CD14-positive monocyte (primary cell): ENCODE results near the gene EGR1. TPM values are rescaled to one million over a fixed set of nuclear protein-coding genes. Genes with fewer than 3 reads are reported as not detected.

Experiments
- DNase-seq, 3 donors: peaks; one replicate each; pipeline ENCODE4 v3.0.0-alpha.2; 2011 to 2022
- H2AFZ ChIP-seq: 2 replicates; pipeline ENCODE4 v1.6.0; 2012; ENCODE audit warnings: mild to moderate bottlenecking, low read depth, low read length, inconsistent platforms; ENCODE audit not compliant: insufficient read depth, poor library complexity, severe bottlenecking
- H3K27ac ChIP-seq, 2 donors: 1 replicate in 1 of 2; 2 replicates in 1 of 2; pipeline ENCODE4 v1.5.1; 2012 to 2013; ENCODE audit warnings: low read length in 2 of 2, control low read depth in 1 of 2, inconsistent platforms in 1 of 2, low read depth in 1 of 2, mild to moderate bottlenecking in 1 of 2
- H3K27me3 ChIP-seq, 2 donors: one replicate each; pipeline versions ENCODE4 v1.6.0 to v1.6.1; 2011 to 2013; ENCODE audit warnings: low read length in 2 of 2; ENCODE audit not compliant: control insufficient read depth in 2 of 2, insufficient read depth in 2 of 2
- H3K36me3 ChIP-seq, 2 donors: replicated peaks in 1 of 2; 1 replicate in 1 of 2; 2 replicates in 1 of 2; pipeline versions ENCODE4 v1.5.1 to v1.6.1; 2012 to 2013; ENCODE audit warnings: low read length in 2 of 2, control low read depth in 1 of 2, inconsistent platforms in 1 of 2, mild to moderate bottlenecking in 1 of 2; ENCODE audit not compliant: insufficient read depth in 2 of 2, control insufficient read depth in 1 of 2
- H3K4me1 ChIP-seq, 2 donors: 1 replicate in 1 of 2; 2 replicates in 1 of 2; pipeline versions ENCODE4 v1.5.1 to v1.6.1; 2012 to 2013; ENCODE audit warnings: low read length in 2 of 2, control low read depth in 1 of 2, inconsistent platforms in 1 of 2, mild to moderate bottlenecking in 1 of 2, moderate library complexity in 1 of 2; ENCODE audit not compliant: insufficient read depth in 2 of 2, control insufficient read depth in 1 of 2
- H3K4me2 ChIP-seq: replicated peaks from 2 replicates; pipeline ENCODE3; 2012; ENCODE audit warnings: low read length, moderate library complexity, mild to moderate bottlenecking; ENCODE audit not compliant: poor library complexity, severe bottlenecking; ENCODE audit errors: extremely low read depth
- H3K4me3 ChIP-seq, 3 experiments: fragments of 200-600 bp in 1 of 3; sonication (generic) in 1 of 3; replicated peaks in 1 of 3; 1 replicate in 2 of 3; 2 replicates in 1 of 3; pipeline ENCODE4 v1.5.1; 2011 to 2013; ENCODE audit warnings: low read length in 3 of 3, mild to moderate bottlenecking in 3 of 3, control low read depth in 2 of 3, low read depth in 2 of 3, inconsistent platforms in 1 of 3, moderate library complexity in 1 of 3
- H3K79me2 ChIP-seq: 2 replicates; pipeline ENCODE4 v1.6.0; 2012; ENCODE audit warnings: mild to moderate bottlenecking, control low read depth, inconsistent platforms, low read length, moderate library complexity; ENCODE audit not compliant: insufficient read depth
- H3K9ac ChIP-seq: 2 replicates; pipeline ENCODE4 v1.6.0; 2017; ENCODE audit warnings: low read length, mild to moderate bottlenecking; ENCODE audit not compliant: insufficient read depth, poor library complexity, severe bottlenecking
- H3K9me3 ChIP-seq, 2 donors: replicated peaks in 1 of 2; 1 replicate in 1 of 2; 2 replicates in 1 of 2; pipeline versions ENCODE4 v1.5.1 to v1.6.1; 2012 to 2013; ENCODE audit warnings: low read length in 2 of 2, control low read depth in 1 of 2; ENCODE audit not compliant: control insufficient read depth in 1 of 2, insufficient read depth in 1 of 2
- H4K20me1 ChIP-seq: 2 replicates; pipeline ENCODE4 v1.6.0; 2012; ENCODE audit warnings: mild to moderate bottlenecking, low read length, control low read depth, moderate library complexity; ENCODE audit not compliant: insufficient read depth
- H3K27ac Mint-ChIP-seq, 7 donors: one replicate each; pipeline ENCODE4 v1.8.0; 2020; ENCODE audit warnings: mild to moderate bottlenecking in 7 of 7, mixed read lengths in 7 of 7, moderate library complexity in 6 of 7, inconsistent platforms in 2 of 7
- H3K27me3 Mint-ChIP-seq, 3 donors: one replicate each; pipeline ENCODE4 v1.8.0; 2021 to 2022; ENCODE audit warnings: low read depth in 3 of 3, mild to moderate bottlenecking in 3 of 3, mixed read lengths in 3 of 3, moderate library complexity in 3 of 3, inconsistent platforms in 1 of 3
- H3K36me3 Mint-ChIP-seq, 2 donors: one replicate each; pipeline ENCODE4 v1.8.0; 2020; ENCODE audit warnings: mixed read lengths in 2 of 2, inconsistent platforms in 1 of 2, mild to moderate bottlenecking in 1 of 2
- H3K4me1 Mint-ChIP-seq: one replicate; pipeline ENCODE4 v1.8.0; 2020; ENCODE audit warnings: mild to moderate bottlenecking, mixed read lengths
- H3K4me3 Mint-ChIP-seq, 2 donors: one replicate each; pipeline ENCODE4 v1.8.0; 2020; ENCODE audit warnings: mild to moderate bottlenecking in 2 of 2, mixed read lengths in 2 of 2, moderate library complexity in 1 of 2
- H3K9me3 Mint-ChIP-seq, 7 donors: one replicate each; pipeline ENCODE4 v1.8.0; 2020 to 2022; ENCODE audit warnings: mixed read lengths in 7 of 7, mild to moderate bottlenecking in 6 of 7, moderate library complexity in 6 of 7, inconsistent platforms in 2 of 7
- WGBS: methylation state at CpG from one replicate; pipeline ENCODE4 v1.1.5; 2013; ENCODE audit warnings: missing lambda C conversion rate; ENCODE audit not compliant: insufficient coverage; 5-methylcytosine and 5-hydroxymethylcytosine counted together
- intact Hi-C, 2 donors: fragments of 100-400 bp; cut with micrococcal nuclease; formaldehyde crosslinking; loops; one replicate each; pipeline versions ENCODE4 v1.15.0 to v1.15.1; 2023
- polyA plus RNA-seq, 3 donors: library from polyadenylated mRNA; depleted of rRNA in 1 of 3; unstranded in 2 of 3; stranded (reverse) in 1 of 3; fragments of 300-500 nt in 2 of 3; fragments of >200 nt in 1 of 3; fragmentation: Illumina TruSeq in 2 of 3; gene quantifications; 1 replicate in 2 of 3; 2 replicates in 1 of 3; pipeline ENCODE4 v1.2.3, GENCODE V29; 2012 to 2021
- TF ChIP-seq, protein P1 (sequence below): fragments of 200-600 bp; IDR thresholded peaks from one replicate; pipeline ENCODE4 v1.8.0; 2022; ENCODE audit warnings: antibody characterized with exemption, mild to moderate bottlenecking

Gene EGR1
- polyA plus RNA-seq, 3 donors: 8.4 to 105 (median 16.9) TPM

DNA sequence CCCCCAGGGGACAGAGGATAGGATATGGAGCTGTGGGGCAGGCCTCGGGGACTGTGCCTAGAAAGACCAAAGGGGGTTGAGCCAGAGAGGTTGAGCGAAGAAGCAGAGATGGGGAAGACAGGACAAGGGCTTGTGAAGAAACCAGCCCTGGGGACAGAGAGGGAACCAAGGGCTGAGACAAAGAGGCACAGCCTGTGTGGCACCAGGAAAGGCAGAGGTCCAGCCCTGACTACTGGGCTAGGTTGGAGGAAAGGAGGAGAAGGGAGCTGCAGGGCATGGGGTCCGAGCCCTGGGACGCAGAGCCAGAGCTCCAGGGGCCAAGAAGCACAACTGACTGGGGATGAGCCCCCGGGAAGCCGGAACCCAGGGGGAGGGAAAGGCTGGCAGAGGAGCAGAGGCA is 17.2 kb upstream of the EGR1 start:
- peaks cover 6% of the 10 kb centered on the region for H3K4me1 Mint-ChIP-seq
- Histone ChIP-seq H3K4me2 (no peak overlapping the region), H3K79me2 (no peaks in the 10 kb centered on the region), H3K4me1 (peaks cover 0 to 3% of the 10 kb centered on the region in 2 donors), H3K4me3 (no peak overlapping the region), H3K27me3 (no peaks in the 10 kb centered on the region), H3K27ac (no peak overlapping the region), H3K36me3 (no peaks in the 10 kb centered on the region), H3K9me3 (no peaks in the 10 kb centered on the region), H3K9ac (no peak overlapping the region), H2AFZ (no peak overlapping the region), H4K20me1 (no peaks in the 10 kb centered on the region)
- no peak overlapping the region for H3K4me3 Mint-ChIP-seq
- H3K27ac Mint-ChIP-seq: no peak overlapping the region
- DNase-seq: no peak
- no peaks in the 10 kb centered on the region for H3K36me3 Mint-ChIP-seq
- peaks cover 4 to 12% (median 9%) of the 10 kb centered on the region in 3 donors for H3K27me3 Mint-ChIP-seq
- intact Hi-C loops: no loop called here
- TF ChIP-seq, protein P1, sequence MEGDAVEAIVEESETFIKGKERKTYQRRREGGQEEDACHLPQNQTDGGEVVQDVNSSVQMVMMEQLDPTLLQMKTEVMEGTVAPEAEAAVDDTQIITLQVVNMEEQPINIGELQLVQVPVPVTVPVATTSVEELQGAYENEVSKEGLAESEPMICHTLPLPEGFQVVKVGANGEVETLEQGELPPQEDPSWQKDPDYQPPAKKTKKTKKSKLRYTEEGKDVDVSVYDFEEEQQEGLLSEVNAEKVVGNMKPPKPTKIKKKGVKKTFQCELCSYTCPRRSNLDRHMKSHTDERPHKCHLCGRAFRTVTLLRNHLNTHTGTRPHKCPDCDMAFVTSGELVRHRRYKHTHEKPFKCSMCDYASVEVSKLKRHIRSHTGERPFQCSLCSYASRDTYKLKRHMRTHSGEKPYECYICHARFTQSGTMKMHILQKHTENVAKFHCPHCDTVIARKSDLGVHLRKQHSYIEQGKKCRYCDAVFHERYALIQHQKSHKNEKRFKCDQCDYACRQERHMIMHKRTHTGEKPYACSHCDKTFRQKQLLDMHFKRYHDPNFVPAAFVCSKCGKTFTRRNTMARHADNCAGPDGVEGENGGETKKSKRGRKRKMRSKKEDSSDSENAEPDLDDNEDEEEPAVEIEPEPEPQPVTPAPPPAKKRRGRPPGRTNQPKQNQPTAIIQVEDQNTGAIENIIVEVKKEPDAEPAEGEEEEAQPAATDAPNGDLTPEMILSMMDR: no peak
- WGBS: 97% methylated on average over 6 of the region's 6 CpGs
- H3K9me3 Mint-ChIP-seq: no peaks in the 10 kb centered on the region

DNA sequence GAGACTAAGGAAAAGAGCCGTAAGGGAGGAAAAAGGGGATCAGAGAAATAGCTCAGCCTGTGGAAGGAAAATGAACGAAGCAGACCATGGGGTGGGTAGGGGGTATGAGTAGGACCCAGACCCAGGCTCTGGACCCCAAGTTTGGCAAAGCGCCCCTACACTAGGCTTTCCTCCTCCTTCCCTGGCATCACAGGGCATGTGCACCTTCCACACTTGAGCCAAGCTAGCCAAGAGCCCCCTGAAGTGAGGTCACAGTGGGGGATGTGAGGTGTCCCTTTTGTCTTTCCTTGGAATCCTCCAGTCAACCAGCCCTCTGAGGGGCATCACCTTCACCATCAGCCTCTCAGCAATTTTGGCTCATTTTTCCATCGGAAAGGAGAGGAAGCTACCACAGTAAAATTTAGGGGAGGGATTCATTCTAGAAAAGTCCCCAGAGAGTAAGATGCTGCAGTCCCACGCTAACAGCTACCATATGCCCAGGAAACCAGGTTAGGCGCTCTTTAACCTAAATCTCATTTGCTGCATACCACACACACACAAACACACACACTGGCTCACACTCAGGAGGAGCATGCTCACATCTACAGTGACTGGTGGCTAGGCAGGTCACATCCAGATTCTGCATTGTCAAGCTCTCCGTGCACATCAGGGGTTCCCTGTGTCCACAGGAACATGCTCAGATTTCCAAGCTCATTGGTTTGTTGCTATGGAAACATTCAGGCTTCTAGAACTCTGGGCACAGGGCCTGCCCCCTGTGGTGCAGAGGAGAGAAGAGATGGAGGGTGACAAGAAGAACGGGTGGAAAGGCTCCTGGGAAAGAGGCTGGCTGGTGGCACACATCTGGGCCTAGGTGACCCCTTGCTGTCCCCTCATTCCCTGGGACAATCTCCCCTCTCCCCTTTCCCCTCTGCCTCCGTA is 16.5 kb upstream of the EGR1 start:
- Histone ChIP-seq H3K27ac (no peak overlapping the region), H3K4me1 (peaks cover 0 to 3% of the 10 kb centered on the region in 2 donors), H2AFZ (no peak overlapping the region), H3K27me3 (no peaks in the 10 kb centered on the region), H3K4me2 (no peak overlapping the region), H4K20me1 (no peaks in the 10 kb centered on the region), H3K4me3 (no peak overlapping the region), H3K79me2 (no peaks in the 10 kb centered on the region), H3K9me3 (no peaks in the 10 kb centered on the region), H3K36me3 (no peaks in the 10 kb centered on the region), H3K9ac (no peak overlapping the region)
- Mint-ChIP-seq H3K27me3 (peaks cover 4 to 12% (median 9%) of the 10 kb centered on the region in 3 donors), H3K9me3 (no peaks in the 10 kb centered on the region), H3K27ac (no peak overlapping the region), H3K4me1 (peaks cover 6% of the 10 kb centered on the region), H3K36me3 (no peaks in the 10 kb centered on the region), H3K4me3 (no peak overlapping the region)
- intact Hi-C loops: no loop called here
- DNase-seq: no peak
- TF ChIP-seq, protein P1: no peak
- WGBS: 93% methylated on average over 3 of the region's 9 CpGs
